ENCODE measurements around the gene PPP1R14B. TPM values are rescaled to one million over a fixed set of nuclear protein-coding genes. Genes with fewer than 3 reads are reported as not detected.

Gene PPP1R14B
- total RNA-seq, 1 donor from 2014 or later = 111 TPM

- intact Hi-C loops (cut with micrococcal nuclease) = no loop called here
These were observed 15.7 kb upstream of the PPP1R14B start for GRCh38 chr11:64262271-64263002.

- intact Hi-C loops (cut with micrococcal nuclease) = no loop called here
These were observed 14.9 kb upstream of the PPP1R14B start for GRCh38 chr11:64261556-64262080.

GRCh38 chr11:64260147-64260708, 13.5 kb upstream of the PPP1R14B start:
- intact Hi-C loops (cut with micrococcal nuclease) = no loop called here

GRCh38 chr11:64259533-64260067, 12.9 kb upstream of the PPP1R14B start:
- intact Hi-C loops (cut with micrococcal nuclease) = no loop called here

GRCh38 chr11:64258946-64259532, 12.3 kb upstream of the PPP1R14B start:
- intact Hi-C loops (cut with micrococcal nuclease) = no loop called here

GRCh38 chr11:64258356-64258755, 11.6 kb upstream of the PPP1R14B start:
- intact Hi-C loops (cut with micrococcal nuclease) = no loop called here

GRCh38 chr11:64256300-64256699, 9.6 kb upstream of the PPP1R14B start:
- intact Hi-C loops (cut with micrococcal nuclease) = no loop called here

GRCh38 chr11:64255135-64256128, 8.7 kb upstream of the PPP1R14B start:
- intact Hi-C loops (cut with micrococcal nuclease) = no loop called here

GRCh38 chr11:64254326-64254725, 7.6 kb upstream of the PPP1R14B start:
- intact Hi-C loops (cut with micrococcal nuclease) = no loop called here

- intact Hi-C loops (cut with micrococcal nuclease) = no loop called here
These were observed 6.7 kb upstream of the PPP1R14B start for GRCh38 chr11:64253481-64253880.

GRCh38 chr11:64253043-64253442, 6.3 kb upstream of the PPP1R14B start:
- intact Hi-C loops (cut with micrococcal nuclease) = no loop called here

GRCh38 chr11:64252003-64252872, 5.5 kb upstream of the PPP1R14B start:
- intact Hi-C loops (cut with micrococcal nuclease) = no loop called here

GRCh38 chr11:64251753-64252002, 4.9 kb upstream of the PPP1R14B start:
- intact Hi-C loops (cut with micrococcal nuclease) = loop anchor here (1.0 kb wide), 4 partner anchors 18 to 53 kb away; partner anchors contain the start of gene BAD

GRCh38 chr11:64251016-64251752, 4.4 kb upstream of the PPP1R14B start, which contains the start of gene PLCB3:
Gene PLCB3, plus strand, starts transcription at chr11:64251530. Its CDS starts 120 bp downstream, at chr11:64251650.
- intact Hi-C loops (cut with micrococcal nuclease) = loop anchor here (1.0 kb wide), 4 partner anchors 18 to 53 kb away; partner anchors contain the start of gene BAD

GRCh38 chr11:64250415-64251015, 3.8 kb upstream of the PPP1R14B start:
- intact Hi-C loops (cut with micrococcal nuclease) = loop anchor here (1.0 kb wide), 4 partner anchors 19 to 54 kb away; partner anchors contain the start of gene BAD

- intact Hi-C loops (cut with micrococcal nuclease) = no loop called here
These were observed 3.0 kb upstream of the PPP1R14B start for GRCh38 chr11:64249563-64250414.

- intact Hi-C loops (cut with micrococcal nuclease) = no loop called here
These were observed 2.3 kb upstream of the PPP1R14B start for GRCh38 chr11:64249038-64249437.

- intact Hi-C loops (cut with micrococcal nuclease) = no loop called here
These were observed 1.8 kb upstream of the PPP1R14B start for GRCh38 chr11:64248578-64248977.

Measured in T-helper 1 cell treated with Interleukin-12 subunit alpha and Interleukin-12 subunit beta and Interleukin-4 antibody, amounts not matched to agents 30 ng/mL and 1 ng/mL, for 36 hours (primary cell).